Endodermal cell (in vitro differentiated cells): Measurements from ENCODE around the gene MCEE. TPM values are rescaled to one million over a fixed set of nuclear protein-coding genes. Genes with fewer than 3 reads are reported as not detected.

Experiments used
- DNase-seq: peaks from one replicate; pipeline ENCODE4 v3.0.0-alpha.2; 2017
- H3K27ac ChIP-seq: 2 replicates; pipeline ENCODE4 v1.5.1; 2013; ENCODE audit warnings: mild to moderate bottlenecking, low read depth, low read length, moderate library complexity
- H3K27me3 ChIP-seq: 2 replicates; pipeline ENCODE4 v1.6.1; 2013; ENCODE audit warnings: mild to moderate bottlenecking, low read length, moderate library complexity; ENCODE audit not compliant: insufficient read depth, control insufficient read depth, poor library complexity, severe bottlenecking
- H3K36me3 ChIP-seq: 2 replicates; pipeline ENCODE4 v1.7.0; 2013; ENCODE audit warnings: mild to moderate bottlenecking, low read length, moderate library complexity; ENCODE audit not compliant: control insufficient read depth, insufficient read depth
- H3K4me1 ChIP-seq: one replicate; pipeline ENCODE4 v1.7.0; 2013; ENCODE audit warnings: low read length; ENCODE audit not compliant: control insufficient read depth, insufficient read depth
- H3K4me3 ChIP-seq: 2 replicates; pipeline ENCODE4 v1.5.1; 2013; ENCODE audit warnings: mild to moderate bottlenecking, low read length, moderate library complexity
- H3K9ac ChIP-seq: 2 replicates; pipeline ENCODE4 v1.6.1; 2013; ENCODE audit warnings: mild to moderate bottlenecking, low read length, moderate library complexity; ENCODE audit not compliant: poor library complexity, severe bottlenecking; ENCODE audit errors: extremely low read depth
- H3K9me3 ChIP-seq: 2 replicates; pipeline ENCODE4 v1.6.1; 2013; ENCODE audit warnings: mild to moderate bottlenecking, low read length, moderate library complexity; ENCODE audit not compliant: control insufficient read depth
- H3K27ac Mint-ChIP-seq: 2 replicates; pipeline ENCODE4 v1.8.0; 2020; ENCODE audit warnings: mixed read lengths
- H3K27me3 Mint-ChIP-seq: 2 replicates; pipeline ENCODE4 v1.8.0; 2021; ENCODE audit warnings: mild to moderate bottlenecking, mixed read lengths; ENCODE audit not compliant: insufficient read depth
- H3K36me3 Mint-ChIP-seq: 2 replicates; pipeline ENCODE4 v1.8.0; 2020; ENCODE audit warnings: low read depth, mixed read lengths
- H3K4me1 Mint-ChIP-seq: 2 replicates; pipeline ENCODE4 v1.8.0; 2020; ENCODE audit warnings: mixed read lengths
- H3K4me3 Mint-ChIP-seq: 2 replicates; pipeline ENCODE4 v1.8.0; 2020; ENCODE audit warnings: mild to moderate bottlenecking, moderate library complexity, mixed read lengths
- H3K9me3 Mint-ChIP-seq: 2 replicates; pipeline ENCODE4 v1.8.0; 2020; ENCODE audit warnings: mild to moderate bottlenecking, mixed read lengths
- WGBS, 2 experiments: methylation state at CpG; one replicate each; pipeline versions ENCODE4 v1.1.5 to v1.1.7; 2013; ENCODE audit warnings: missing lambda C conversion rate in 2 of 2, mixed read lengths in 1 of 2; ENCODE audit not compliant: insufficient coverage in 1 of 2, insufficient read length in 1 of 2; 5-methylcytosine and 5-hydroxymethylcytosine counted together
- total RNA-seq, 2 donors: library from RNA; stranded (reverse); fragmentation: NEBNext Ultra II Directional in 1 of 2; extraction: Animal tissue kit (Norgen Biotek cat#: 25700) in 1 of 2; gene quantifications; 2 replicates in 1 of 2; 3 replicates in 1 of 2; pipeline ENCODE4 v1.2.1, GENCODE V29; 2021
- TF ChIP-seq, protein P1 (sequence below): fragments of 200-600 bp; sonication (generic); conservative IDR thresholded peaks from 2 replicates; pipeline ENCODE4 v1.5.0; 2021; ENCODE audit warnings: antibody characterized with exemption, mild to moderate bottlenecking

Gene MCEE
- total RNA-seq, 2 donors from 2014 or later: 10.9 to 17.6 TPM

DNA sequence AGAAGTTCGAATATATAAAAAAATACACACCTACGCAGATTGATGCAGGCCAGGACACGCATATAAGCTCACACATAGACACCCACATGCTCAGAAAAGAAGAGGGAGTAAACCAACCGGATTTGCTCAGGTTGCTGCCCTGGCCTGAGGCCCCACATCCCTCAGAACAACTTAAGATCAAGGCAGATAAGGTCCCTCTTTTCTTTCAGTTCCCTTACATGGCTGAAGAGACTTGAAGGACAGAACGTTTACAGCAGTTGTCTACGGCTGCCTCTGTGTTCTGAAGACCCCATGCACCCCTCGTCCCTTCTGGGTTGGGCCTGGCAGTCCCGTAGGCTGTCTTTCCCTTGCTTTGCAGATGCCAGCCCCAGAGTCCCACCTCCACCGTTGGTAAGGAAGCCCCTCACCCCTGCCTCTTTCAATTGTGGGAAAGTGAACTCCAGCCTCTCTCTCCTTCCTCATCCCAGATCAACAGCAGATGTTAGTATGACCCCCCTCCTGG, 65.9 kb downstream of the MCEE start:
- Histone ChIP-seq H3K9ac (no peak overlapping the region), H3K27me3 (peaks cover 10% of the 10 kb centered on the region), H3K4me3 (no peak overlapping the region), H3K36me3 (no peaks in the 10 kb centered on the region), H3K4me1 (peaks cover 3% of the 10 kb centered on the region), H3K27ac (no peak overlapping the region), H3K9me3 (no peaks in the 10 kb centered on the region)
- TF ChIP-seq, protein P1, sequence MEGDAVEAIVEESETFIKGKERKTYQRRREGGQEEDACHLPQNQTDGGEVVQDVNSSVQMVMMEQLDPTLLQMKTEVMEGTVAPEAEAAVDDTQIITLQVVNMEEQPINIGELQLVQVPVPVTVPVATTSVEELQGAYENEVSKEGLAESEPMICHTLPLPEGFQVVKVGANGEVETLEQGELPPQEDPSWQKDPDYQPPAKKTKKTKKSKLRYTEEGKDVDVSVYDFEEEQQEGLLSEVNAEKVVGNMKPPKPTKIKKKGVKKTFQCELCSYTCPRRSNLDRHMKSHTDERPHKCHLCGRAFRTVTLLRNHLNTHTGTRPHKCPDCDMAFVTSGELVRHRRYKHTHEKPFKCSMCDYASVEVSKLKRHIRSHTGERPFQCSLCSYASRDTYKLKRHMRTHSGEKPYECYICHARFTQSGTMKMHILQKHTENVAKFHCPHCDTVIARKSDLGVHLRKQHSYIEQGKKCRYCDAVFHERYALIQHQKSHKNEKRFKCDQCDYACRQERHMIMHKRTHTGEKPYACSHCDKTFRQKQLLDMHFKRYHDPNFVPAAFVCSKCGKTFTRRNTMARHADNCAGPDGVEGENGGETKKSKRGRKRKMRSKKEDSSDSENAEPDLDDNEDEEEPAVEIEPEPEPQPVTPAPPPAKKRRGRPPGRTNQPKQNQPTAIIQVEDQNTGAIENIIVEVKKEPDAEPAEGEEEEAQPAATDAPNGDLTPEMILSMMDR: no peak
- H3K27ac Mint-ChIP-seq: no peak overlapping the region
- 77 to 82% methylated on average over 7 to 9 of the region's 9 CpGs for whole genome bisulfite sequencing, 2 experiments
- no peak overlapping the region for H3K4me3 Mint-ChIP-seq
- no peak for DNase-seq
- H3K4me1 Mint-ChIP-seq: peaks cover 8% of the 10 kb centered on the region
- H3K36me3 Mint-ChIP-seq: no peaks in the 10 kb centered on the region
- H3K27me3 Mint-ChIP-seq: peaks cover 2% of the 10 kb centered on the region
- H3K9me3 Mint-ChIP-seq: no peaks in the 10 kb centered on the region

DNA sequence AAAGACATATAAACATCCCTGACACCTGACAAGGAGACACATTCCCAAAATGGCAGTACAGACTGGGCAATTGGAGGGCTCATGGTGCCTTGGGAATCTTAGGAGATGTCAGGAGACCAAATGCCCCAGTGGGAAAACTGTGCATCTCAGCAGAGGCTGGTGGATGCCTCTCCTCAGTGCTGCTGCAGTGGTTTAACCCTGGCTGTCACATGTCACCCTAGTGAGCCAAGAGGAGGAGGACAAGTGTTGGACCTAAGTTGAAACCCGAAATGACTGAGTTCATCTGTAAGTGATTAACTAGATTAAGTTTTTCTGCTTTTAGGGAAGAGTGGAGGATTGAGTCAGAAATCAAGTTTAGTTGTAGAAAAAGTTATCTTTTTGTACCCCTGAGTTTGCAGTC, 66.8 kb downstream of the MCEE start:
- H3K27me3 Mint-ChIP-seq: peaks cover 4% of the 10 kb centered on the region
- DNase-seq: no peak
- WGBS, 2 experiments: 56 to 86% methylated on average over 1 of the region's 1 CpG
- no peak overlapping the region for H3K9ac ChIP-seq
- no peaks in the 10 kb centered on the region for H3K9me3 ChIP-seq
- peaks cover 10% of the 10 kb centered on the region for H3K27me3 ChIP-seq
- H3K4me1 ChIP-seq: peaks cover 3% of the 10 kb centered on the region
- no peaks in the 10 kb centered on the region for H3K36me3 ChIP-seq
- TF ChIP-seq, protein P1: no peak
- H3K27ac ChIP-seq: no peak overlapping the region
- no peak overlapping the region for H3K4me3 Mint-ChIP-seq
- no peaks in the 10 kb centered on the region for H3K36me3 Mint-ChIP-seq
- H3K4me1 Mint-ChIP-seq: peaks cover 6% of the 10 kb centered on the region
- H3K4me3 ChIP-seq: no peak overlapping the region
- no peaks in the 10 kb centered on the region for H3K9me3 Mint-ChIP-seq
- H3K27ac Mint-ChIP-seq: no peak overlapping the region

DNA sequence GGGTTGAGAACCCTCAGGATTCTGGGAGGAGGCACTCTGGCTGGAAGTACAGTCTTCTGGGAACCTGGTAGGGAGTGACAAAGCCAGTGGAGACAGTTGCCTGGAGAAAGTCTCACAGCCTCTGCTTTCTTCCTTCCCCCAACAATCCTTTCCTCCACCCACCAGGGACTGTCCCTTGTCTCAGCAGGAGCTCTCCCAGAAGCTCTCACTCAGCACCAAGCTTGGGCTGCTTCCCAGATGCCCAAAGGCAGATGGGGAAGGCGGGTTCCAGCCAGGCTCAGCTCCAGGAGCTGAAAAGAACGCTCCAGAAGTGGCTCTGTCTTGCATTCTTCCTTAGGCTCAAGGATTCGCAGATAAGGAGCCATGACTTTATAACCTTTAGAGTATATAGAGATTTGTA, 69.2 kb downstream of the MCEE start:
- Mint-ChIP-seq H3K4me3 (no peak overlapping the region), H3K27ac (no peak overlapping the region), H3K4me1 (peaks cover 6% of the 10 kb centered on the region), H3K27me3 (peaks cover 4% of the 10 kb centered on the region), H3K36me3 (no peaks in the 10 kb centered on the region), H3K9me3 (no peaks in the 10 kb centered on the region)
- TF ChIP-seq, protein P1: no peak
- Histone ChIP-seq H3K4me1 (peaks cover 3% of the 10 kb centered on the region), H3K9ac (no peak overlapping the region), H3K27me3 (peaks cover 10% of the 10 kb centered on the region), H3K27ac (no peak overlapping the region), H3K36me3 (no peaks in the 10 kb centered on the region), H3K4me3 (no peak overlapping the region), H3K9me3 (no peaks in the 10 kb centered on the region)
- DNase-seq: no peak
- WGBS, 2 experiments: 82 to 85% methylated on average over 2 to 3 of the region's 3 CpGs
